ENCODE results near the gene CD247.

The CD247 gene

DNA sequence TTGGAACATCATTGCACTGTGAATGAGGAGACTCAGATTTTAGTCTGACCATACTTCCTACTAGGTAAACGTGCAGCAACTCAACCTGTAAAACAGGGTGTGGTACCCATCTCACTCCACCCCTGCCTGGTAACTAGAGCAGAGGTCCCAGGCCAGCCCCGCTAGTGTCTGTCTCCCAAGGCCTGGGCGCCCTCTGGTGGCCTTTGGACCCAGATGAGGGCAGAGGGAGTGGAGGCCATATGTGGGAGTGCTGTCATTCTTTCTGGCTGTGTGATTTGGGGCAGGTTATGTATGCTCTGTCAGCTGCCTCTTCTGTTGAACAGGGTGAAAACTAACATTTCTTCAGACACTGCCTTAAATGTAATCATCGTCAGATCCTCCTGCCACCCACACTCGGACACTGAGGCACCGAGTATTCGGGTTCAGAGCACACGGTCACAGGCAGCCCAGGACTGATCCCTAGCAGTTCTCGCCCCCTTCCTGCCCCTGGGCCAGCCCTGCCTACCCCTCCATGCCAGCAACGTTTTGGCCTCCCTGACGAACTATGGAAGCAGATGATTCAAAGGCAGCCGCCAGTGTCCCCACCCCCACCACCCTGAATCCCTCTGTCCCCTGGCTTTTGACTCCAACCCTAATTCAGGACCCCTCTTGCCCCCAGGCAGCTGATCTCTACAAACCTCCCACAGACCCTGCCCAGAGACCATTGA, 76.0 kb downstream of the CD247 start:
- TF ChIP-seq CTCF (conservative IDR thresholded peaks at IDR 0.05; ENCODE audit: control insufficient read depth, insufficient read depth, low read depth, low read length), result peak; percentile 88
- H3K4me3 ChIP-seq (ENCODE audit: control insufficient read depth, low read depth, low read length), result no peak overlapping the region
- peak; percentile 71 for DNase-seq (ENCODE audit: low read depth)

- TF ChIP-seq CTCF (conservative IDR thresholded peaks at IDR 0.05; ENCODE audit: control insufficient read depth, insufficient read depth, low read depth, low read length), result no peak
Observed at GRCh38 chr1:167441222-167441621, 77.1 kb downstream of the CD247 start.

DNA sequence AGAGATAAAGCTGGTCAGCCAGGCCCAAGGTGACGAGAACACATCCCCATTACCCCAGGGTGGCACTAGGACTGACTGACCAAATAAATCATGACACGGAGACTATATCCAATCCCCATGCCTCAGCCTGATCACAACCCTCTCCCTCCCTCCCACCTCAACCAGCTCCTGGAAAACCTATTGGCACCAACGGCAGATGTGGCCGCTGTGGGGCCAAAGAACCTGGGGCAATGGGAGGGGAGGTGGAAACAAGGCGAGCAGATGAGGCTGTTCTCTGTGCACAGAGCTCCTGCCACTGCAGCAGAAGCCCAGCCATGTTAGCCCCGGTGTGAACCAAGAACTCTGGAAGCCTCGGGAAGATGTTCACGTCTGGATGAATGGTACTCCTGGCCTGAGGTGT, 77.6 kb downstream of the CD247 start:
- DNase-seq (ENCODE audit: low read depth), result no peak
- no peak for TF ChIP-seq CTCF (conservative IDR thresholded peaks at IDR 0.05; ENCODE audit: control insufficient read depth, insufficient read depth, low read depth, low read length)

More at GRCh38 chr1:167441222-167441621, 77.1 kb downstream of the CD247 start:
- no peak for DNase-seq (ENCODE audit: low read depth)
- H3K4me3 ChIP-seq (ENCODE audit: control insufficient read depth, low read depth, low read length), result no peak overlapping the region

DNA sequence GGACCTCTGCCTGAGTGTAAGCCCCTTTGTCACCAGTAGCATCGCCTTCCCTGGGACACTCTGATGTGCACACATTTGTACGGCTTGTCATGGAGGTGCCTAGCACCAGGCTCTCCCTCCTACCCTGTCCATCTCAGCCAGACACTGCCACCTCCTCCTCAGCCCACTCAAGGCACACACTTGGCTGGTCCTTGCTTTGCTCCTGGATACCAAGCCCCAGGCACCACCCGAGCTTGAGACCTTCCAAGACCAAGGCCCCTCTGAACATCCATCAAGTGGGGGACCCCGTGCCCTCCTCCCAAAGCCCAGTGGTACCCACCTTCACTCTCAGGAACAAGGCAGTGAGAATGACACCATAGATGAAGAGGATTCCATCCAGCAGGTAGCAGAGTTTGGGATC, 78.0 kb downstream of the CD247 start:
- no peak overlapping the region for H3K4me3 ChIP-seq (ENCODE audit: control insufficient read depth, low read depth, low read length)
- no peak for TF ChIP-seq CTCF (conservative IDR thresholded peaks at IDR 0.05; ENCODE audit: control insufficient read depth, insufficient read depth, low read depth, low read length)
- no peak for DNase-seq (ENCODE audit: low read depth)

More for the DNA sequence above, 77.6 kb downstream of the CD247 start:
- no peak overlapping the region for H3K4me3 ChIP-seq (ENCODE audit: control insufficient read depth, low read depth, low read length)

DNA sequence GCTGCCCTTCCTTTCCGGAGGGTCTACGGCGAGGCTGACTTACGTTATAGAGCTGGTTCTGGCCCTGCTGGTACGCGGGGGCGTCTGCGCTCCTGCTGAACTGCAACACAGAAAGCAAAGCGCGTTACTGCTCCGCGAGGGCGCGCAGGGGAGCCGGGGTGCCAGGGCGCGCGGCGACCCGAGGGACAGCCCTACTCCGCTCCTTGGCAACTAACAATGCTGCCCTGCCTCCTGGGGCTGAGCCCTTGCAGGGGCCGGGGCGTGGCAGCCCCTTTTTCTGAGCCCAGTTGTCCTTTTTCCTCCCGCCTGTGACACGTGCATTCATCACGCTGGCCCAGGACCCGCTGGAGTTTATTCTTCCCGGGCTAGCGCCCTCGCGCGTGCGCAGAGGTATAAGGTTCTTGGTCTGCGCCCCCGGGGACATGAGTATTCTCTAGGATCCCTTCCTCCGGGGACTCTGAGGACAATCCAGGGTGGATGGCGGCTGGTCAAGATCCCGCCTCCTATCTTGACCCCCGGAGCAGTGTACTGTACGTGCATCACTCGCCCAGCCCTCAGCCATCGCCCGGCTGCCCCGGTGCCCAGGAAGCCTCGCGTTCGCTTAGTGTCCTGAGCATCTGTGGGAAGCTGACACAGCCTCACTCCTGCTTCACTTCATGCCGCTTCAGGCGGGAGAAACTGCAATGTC, 78.9 kb downstream of the CD247 start:
- DNase-seq (ENCODE audit: low read depth), result peak; percentile 37
- H3K4me3 ChIP-seq (ENCODE audit: control insufficient read depth, low read depth, low read length), result peak overlapping the region; percentile 27

More for the DNA sequence above, 78.9 kb downstream of the CD247 start:
- peak; percentile 17 for TF ChIP-seq CTCF (conservative IDR thresholded peaks at IDR 0.05; ENCODE audit: control insufficient read depth, insufficient read depth, low read depth, low read length)
